Body of pancreas (tissue), 4 donors: ENCODE measurements around the gene ZKSCAN7.

ENCODE experiments used
- POLR2A ChIP-seq, 3 donors: fragments of 450-650 bp; IDR thresholded peaks; one replicate each; pipeline ENCODE4 v1.6.1; 2016; ENCODE audit warnings: antibody characterized with exemption in 3 of 3, mild to moderate bottlenecking in 2 of 3
- TF ChIP-seq, protein P1 (sequence below), 7 experiments: fragments of 450-650 bp in 4 of 7; fragments of 200-600 bp in 3 of 7; sonication (generic) in 3 of 7; IDR thresholded peaks; one replicate each; pipeline ENCODE4 v1.5.1; 2016 to 2019; ENCODE audit warnings: antibody characterized with exemption in 7 of 7

DNA sequence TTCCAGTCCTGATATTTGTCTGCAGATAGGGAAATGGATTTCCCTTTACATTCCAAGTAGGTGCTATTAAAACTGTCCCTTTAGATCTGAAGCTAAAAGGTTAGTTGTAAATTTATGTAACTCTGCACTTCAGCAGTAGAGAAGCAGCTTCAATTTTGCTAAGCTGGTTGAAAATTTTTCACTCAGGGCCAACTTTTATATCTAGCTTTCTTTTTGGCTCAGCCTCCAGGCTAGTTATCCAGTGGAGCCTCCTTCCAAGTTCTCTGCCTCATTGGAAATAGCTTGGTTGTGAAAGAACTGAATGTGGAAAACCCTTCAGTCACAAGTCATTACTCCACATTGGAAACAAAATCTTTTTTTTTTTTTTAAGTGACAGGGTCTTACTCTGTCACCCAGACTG is 21.6 kb downstream of the ZKSCAN7 start:
- TF ChIP-seq, protein P1, sequence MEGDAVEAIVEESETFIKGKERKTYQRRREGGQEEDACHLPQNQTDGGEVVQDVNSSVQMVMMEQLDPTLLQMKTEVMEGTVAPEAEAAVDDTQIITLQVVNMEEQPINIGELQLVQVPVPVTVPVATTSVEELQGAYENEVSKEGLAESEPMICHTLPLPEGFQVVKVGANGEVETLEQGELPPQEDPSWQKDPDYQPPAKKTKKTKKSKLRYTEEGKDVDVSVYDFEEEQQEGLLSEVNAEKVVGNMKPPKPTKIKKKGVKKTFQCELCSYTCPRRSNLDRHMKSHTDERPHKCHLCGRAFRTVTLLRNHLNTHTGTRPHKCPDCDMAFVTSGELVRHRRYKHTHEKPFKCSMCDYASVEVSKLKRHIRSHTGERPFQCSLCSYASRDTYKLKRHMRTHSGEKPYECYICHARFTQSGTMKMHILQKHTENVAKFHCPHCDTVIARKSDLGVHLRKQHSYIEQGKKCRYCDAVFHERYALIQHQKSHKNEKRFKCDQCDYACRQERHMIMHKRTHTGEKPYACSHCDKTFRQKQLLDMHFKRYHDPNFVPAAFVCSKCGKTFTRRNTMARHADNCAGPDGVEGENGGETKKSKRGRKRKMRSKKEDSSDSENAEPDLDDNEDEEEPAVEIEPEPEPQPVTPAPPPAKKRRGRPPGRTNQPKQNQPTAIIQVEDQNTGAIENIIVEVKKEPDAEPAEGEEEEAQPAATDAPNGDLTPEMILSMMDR (IDR thresholded peaks at IDR 0.05) = no peak
- TF ChIP-seq POLR2A (IDR thresholded peaks at IDR 0.05) = no peak
